Measurements from ENCODE around the gene MRPL58. TPM values are rescaled to one million over a fixed set of nuclear protein-coding genes. Genes with fewer than 3 reads are reported as not detected.
A peak's percentile ranks its signal among the peaks of the same experiment; 100 is the strongest.

The MRPL58 gene
- total and polyA plus RNA-seq, 2 experiments from 2014 or later: 38.0 to 66.7 TPM

DNA sequence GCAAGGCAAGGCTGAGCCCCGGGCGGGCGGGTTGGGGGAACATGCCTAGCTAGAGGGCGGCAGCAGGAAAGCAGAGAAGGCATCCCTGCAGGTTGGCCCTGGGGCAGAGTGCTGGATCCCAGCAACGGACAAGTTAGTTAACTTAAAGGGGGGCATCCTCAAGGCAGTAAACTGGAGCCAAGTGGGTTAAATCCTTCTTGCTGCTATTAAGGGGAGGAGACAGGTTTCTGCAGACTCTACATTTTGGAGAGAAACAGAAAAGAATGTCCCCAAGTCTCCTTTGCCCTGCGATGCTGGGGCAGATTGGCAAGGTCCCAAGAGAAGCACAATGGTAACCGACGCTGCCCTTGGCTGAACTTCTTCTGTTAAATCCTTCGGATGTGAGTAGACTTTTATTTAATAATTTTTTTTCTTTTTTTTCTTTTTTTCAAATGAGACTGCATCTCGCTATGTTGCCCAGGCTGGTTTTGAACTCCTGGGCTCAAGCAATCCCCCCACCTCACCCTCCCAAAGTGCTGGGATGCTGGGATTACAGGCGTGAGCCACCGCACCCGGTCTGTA is 20.3 kb downstream of the MRPL58 start:
- Mint-ChIP-seq H3K36me3 (ENCODE audit: low read depth) (peaks cover 19% of the 10 kb centered on the region), H3K4me3 (peak overlapping the region; percentile 99), H3K27ac (no peak overlapping the region), H3K4me1 (peaks cover 18% of the 10 kb centered on the region), H3K27me3 (ENCODE audit: insufficient read depth, low read depth, poor library complexity) (peaks cover 33% of the 10 kb centered on the region), H3K9me3 (peaks cover 43% of the 10 kb centered on the region)
- H3K9me2 ChIP-seq (ENCODE audit: insufficient read depth): no peaks in the 10 kb centered on the region
- H3K79me2 ChIP-seq (replicated peaks; ENCODE audit: insufficient read depth): no peaks in the 10 kb centered on the region
- H4K20me1 ChIP-seq (replicated peaks; ENCODE audit: insufficient read depth): no peaks in the 10 kb centered on the region
- H3K36me3 ChIP-seq (ENCODE audit: insufficient read depth): no peaks in the 10 kb centered on the region; the same call in 1 of the 2 replicates
- peak overlapping the region; percentile 87 for H3K4me2 ChIP-seq
- H3K4me3 ChIP-seq: peak overlapping the region; percentile 96
- ATAC-seq (no peak), DNase-seq (ENCODE audit: low spot score) (no peak)
- H3K4me1 ChIP-seq (ENCODE audit: insufficient read depth): peaks cover 22% of the 10 kb centered on the region
- TF ChIP-seq POLR2AphosphoS5 (IDR thresholded peaks at IDR 0.05; ENCODE audit: low read depth) (no peak), EZH2phosphoT487 (IDR thresholded peaks at IDR 0.05; ENCODE audit: unreplicated experiment) (no peak), CREB1 (CRISPR knock-in tag; IDR thresholded peaks at IDR 0.05; ENCODE audit: low read depth) (no peak), NANOG (IDR thresholded peaks at IDR 0.05; ENCODE audit: borderline replicate concordance) (no peak)
- TF ChIP-seq, protein P1, sequence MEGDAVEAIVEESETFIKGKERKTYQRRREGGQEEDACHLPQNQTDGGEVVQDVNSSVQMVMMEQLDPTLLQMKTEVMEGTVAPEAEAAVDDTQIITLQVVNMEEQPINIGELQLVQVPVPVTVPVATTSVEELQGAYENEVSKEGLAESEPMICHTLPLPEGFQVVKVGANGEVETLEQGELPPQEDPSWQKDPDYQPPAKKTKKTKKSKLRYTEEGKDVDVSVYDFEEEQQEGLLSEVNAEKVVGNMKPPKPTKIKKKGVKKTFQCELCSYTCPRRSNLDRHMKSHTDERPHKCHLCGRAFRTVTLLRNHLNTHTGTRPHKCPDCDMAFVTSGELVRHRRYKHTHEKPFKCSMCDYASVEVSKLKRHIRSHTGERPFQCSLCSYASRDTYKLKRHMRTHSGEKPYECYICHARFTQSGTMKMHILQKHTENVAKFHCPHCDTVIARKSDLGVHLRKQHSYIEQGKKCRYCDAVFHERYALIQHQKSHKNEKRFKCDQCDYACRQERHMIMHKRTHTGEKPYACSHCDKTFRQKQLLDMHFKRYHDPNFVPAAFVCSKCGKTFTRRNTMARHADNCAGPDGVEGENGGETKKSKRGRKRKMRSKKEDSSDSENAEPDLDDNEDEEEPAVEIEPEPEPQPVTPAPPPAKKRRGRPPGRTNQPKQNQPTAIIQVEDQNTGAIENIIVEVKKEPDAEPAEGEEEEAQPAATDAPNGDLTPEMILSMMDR (conservative IDR thresholded peaks at IDR 0.05; ENCODE audit: low read depth in 2 of 2): 0 out of 4 replicates have a peak, but pooled peaks of 1 of the 2 experiments have one; percentile 9
- H3K27me3 ChIP-seq (ENCODE audit: insufficient read depth): peaks cover 5% of the 10 kb centered on the region; the same call in 1 of the 2 replicates
- peaks cover 26% of the 10 kb centered on the region for H3F3A ChIP-seq (replicated peaks; ENCODE audit: low read depth)
- H2AFZ ChIP-seq: peak overlapping the region; percentile 99
- no peak overlapping the region for H3K27ac ChIP-seq (ENCODE audit: low read depth)

DNA sequence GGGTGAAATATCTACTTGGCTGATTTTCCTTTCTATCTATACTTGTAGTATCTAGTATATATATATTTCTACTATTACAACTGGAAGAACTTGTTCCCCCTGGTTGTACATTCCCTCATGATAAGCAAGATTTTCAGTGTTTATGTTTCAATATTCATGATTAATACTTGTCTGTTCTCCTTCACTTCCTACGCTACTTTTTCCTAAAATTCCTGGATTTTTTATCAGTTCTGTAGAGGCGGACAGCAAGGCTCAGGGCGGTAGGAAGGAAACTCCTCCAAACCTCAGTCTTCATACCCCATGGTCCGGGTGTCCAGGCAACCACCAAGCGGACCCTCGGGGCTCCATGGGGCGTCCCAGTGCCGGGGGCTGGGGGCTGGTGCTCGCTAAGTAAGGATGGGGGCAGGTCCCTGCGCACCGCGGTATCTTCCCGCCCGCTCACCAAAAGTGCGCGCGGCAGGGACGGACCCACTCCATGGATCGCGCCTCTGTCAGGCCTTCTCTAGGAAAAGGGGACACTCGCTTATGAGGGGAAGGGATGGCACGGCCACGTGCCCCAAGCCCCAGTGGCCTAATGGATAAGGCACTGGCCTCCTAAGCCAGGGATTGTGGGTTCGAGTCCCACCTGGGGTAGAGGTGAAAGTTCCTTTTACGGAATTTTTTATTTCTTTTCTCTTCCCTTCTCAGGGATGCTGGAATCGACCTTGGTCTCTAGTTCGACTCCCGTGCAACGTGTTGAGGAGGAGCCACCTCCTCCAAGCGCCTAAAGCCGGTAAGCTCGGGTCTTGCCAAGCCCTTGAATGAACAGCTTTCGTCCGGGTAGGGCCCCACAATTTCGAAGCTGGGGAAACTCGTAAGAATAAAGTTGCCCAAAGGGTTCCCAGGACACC is 21.1 kb downstream of the MRPL58 start:
- H3K4me3 ChIP-seq: peak overlapping the region; percentile 96
- H3K4me1 Mint-ChIP-seq: peaks cover 18% of the 10 kb centered on the region
- H3F3A ChIP-seq (replicated peaks; ENCODE audit: low read depth): peaks cover 26% of the 10 kb centered on the region
- peak overlapping the region; percentile 99 for H3K27ac Mint-ChIP-seq
- H3K27ac ChIP-seq (ENCODE audit: low read depth): peak overlapping the region; percentile 90
- peaks cover 24% of the 10 kb centered on the region for H3K36me3 Mint-ChIP-seq (ENCODE audit: low read depth)
- H3K9me3 Mint-ChIP-seq: peaks cover 41% of the 10 kb centered on the region
- ATAC-seq: peak; percentile 62
- H3K9me2 ChIP-seq (ENCODE audit: insufficient read depth): no peaks in the 10 kb centered on the region
- H3K4me3 Mint-ChIP-seq: peak overlapping the region; percentile 99
- H3K36me3 ChIP-seq (ENCODE audit: insufficient read depth): peaks cover 4% of the 10 kb centered on the region
- H3K27me3 ChIP-seq (ENCODE audit: insufficient read depth): peaks cover 5% of the 10 kb centered on the region; the same call in 1 of the 2 replicates
- no peaks in the 10 kb centered on the region for H4K20me1 ChIP-seq (replicated peaks; ENCODE audit: insufficient read depth)
- H3K4me2 ChIP-seq: peak overlapping the region; percentile 88
- peak; percentile 96 for DNase-seq (ENCODE audit: low spot score)
- peaks cover 22% of the 10 kb centered on the region for H3K4me1 ChIP-seq (ENCODE audit: insufficient read depth)
- H3K27me3 Mint-ChIP-seq (ENCODE audit: insufficient read depth, low read depth, poor library complexity): peaks cover 33% of the 10 kb centered on the region
- H3K79me2 ChIP-seq (replicated peaks; ENCODE audit: insufficient read depth): no peaks in the 10 kb centered on the region
- H2AFZ ChIP-seq: peak overlapping the region; percentile 99
- TF ChIP-seq, protein P2, sequence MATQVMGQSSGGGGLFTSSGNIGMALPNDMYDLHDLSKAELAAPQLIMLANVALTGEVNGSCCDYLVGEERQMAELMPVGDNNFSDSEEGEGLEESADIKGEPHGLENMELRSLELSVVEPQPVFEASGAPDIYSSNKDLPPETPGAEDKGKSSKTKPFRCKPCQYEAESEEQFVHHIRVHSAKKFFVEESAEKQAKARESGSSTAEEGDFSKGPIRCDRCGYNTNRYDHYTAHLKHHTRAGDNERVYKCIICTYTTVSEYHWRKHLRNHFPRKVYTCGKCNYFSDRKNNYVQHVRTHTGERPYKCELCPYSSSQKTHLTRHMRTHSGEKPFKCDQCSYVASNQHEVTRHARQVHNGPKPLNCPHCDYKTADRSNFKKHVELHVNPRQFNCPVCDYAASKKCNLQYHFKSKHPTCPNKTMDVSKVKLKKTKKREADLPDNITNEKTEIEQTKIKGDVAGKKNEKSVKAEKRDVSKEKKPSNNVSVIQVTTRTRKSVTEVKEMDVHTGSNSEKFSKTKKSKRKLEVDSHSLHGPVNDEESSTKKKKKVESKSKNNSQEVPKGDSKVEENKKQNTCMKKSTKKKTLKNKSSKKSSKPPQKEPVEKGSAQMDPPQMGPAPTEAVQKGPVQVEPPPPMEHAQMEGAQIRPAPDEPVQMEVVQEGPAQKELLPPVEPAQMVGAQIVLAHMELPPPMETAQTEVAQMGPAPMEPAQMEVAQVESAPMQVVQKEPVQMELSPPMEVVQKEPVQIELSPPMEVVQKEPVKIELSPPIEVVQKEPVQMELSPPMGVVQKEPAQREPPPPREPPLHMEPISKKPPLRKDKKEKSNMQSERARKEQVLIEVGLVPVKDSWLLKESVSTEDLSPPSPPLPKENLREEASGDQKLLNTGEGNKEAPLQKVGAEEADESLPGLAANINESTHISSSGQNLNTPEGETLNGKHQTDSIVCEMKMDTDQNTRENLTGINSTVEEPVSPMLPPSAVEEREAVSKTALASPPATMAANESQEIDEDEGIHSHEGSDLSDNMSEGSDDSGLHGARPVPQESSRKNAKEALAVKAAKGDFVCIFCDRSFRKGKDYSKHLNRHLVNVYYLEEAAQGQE (IDR thresholded peaks at IDR 0.05; ENCODE audit: unreplicated experiment): no peak
- TF ChIP-seq NANOG (IDR thresholded peaks at IDR 0.05; ENCODE audit: borderline replicate concordance): no peak
- TF ChIP-seq JUNB (IDR thresholded peaks at IDR 0.05; ENCODE audit: unreplicated experiment): no peak
- TF ChIP-seq EZH2phosphoT487 (IDR thresholded peaks at IDR 0.05; ENCODE audit: unreplicated experiment): no peak
- no peak for TF ChIP-seq POLR2AphosphoS5 (IDR thresholded peaks at IDR 0.05; ENCODE audit: low read depth)
- TF ChIP-seq ZNF331 (CRISPR knock-in tag; IDR thresholded peaks at IDR 0.05; ENCODE audit: low read depth): no peak
- no peak for TF ChIP-seq STAT1 (IDR thresholded peaks at IDR 0.05; ENCODE audit: unreplicated experiment)
- TF ChIP-seq EZH2 (IDR thresholded peaks at IDR 0.05; ENCODE audit: low read depth, unreplicated experiment): no peak
- TF ChIP-seq, protein P3, sequence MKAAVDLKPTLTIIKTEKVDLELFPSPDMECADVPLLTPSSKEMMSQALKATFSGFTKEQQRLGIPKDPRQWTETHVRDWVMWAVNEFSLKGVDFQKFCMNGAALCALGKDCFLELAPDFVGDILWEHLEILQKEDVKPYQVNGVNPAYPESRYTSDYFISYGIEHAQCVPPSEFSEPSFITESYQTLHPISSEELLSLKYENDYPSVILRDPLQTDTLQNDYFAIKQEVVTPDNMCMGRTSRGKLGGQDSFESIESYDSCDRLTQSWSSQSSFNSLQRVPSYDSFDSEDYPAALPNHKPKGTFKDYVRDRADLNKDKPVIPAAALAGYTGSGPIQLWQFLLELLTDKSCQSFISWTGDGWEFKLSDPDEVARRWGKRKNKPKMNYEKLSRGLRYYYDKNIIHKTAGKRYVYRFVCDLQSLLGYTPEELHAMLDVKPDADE (IDR thresholded peaks at IDR 0.05): no peak
